MCF 10A (cell line): ENCODE results near the gene CRADD. TPM values are rescaled to one million over a fixed set of nuclear protein-coding genes. Genes with fewer than 3 reads are reported as not detected.
A peak's percentile ranks its signal among the peaks of the same experiment; 100 is the strongest.

Experiments used
- BruUV-seq: library from RNA; stranded (reverse); fragments of 400-500 nt; replicated peaks from 2 replicates; lab custom pipeline; 2021; lab: Mats Ljungman, UMichigan
- CTCF ChIA-PET: fragments of 300-600 bp; sonication (Branson Sonifier 250); formaldehyde crosslinking; extraction: SDS; loops from one replicate; lab custom pipeline; 2021; ENCODE audit warnings: antibody characterized with exemption, inconsistent platforms; lab: Yijun Ruan, JAX
- POLR2A ChIA-PET: fragments of 300-600, 350-650 bp; sonication (Branson Sonifier 250); formaldehyde crosslinking; extraction: SDS; loops from one replicate; lab custom pipeline; 2020; ENCODE audit warnings: antibody characterized with exemption, inconsistent platforms; lab: Yijun Ruan, JAX
- DNase-seq: peaks from one replicate; pipeline ENCODE4 v3.0.0-alpha.2; 2018; ENCODE audit not compliant: unreplicated experiment
- H3K27ac Mint-ChIP-seq: one replicate; pipeline ENCODE4 v1.8.0; 2022; ENCODE audit warnings: mild to moderate bottlenecking, low read depth, mixed read lengths; ENCODE audit not compliant: unreplicated experiment
- H3K27me3 Mint-ChIP-seq: one replicate; pipeline ENCODE4 v1.8.0; 2022; ENCODE audit warnings: mixed read lengths; ENCODE audit not compliant: insufficient read depth, unreplicated experiment
- H3K36me3 Mint-ChIP-seq: one replicate; pipeline ENCODE4 v1.8.0; 2022; ENCODE audit warnings: mild to moderate bottlenecking, moderate library complexity, mixed read lengths; ENCODE audit not compliant: insufficient read depth, unreplicated experiment
- H3K4me1 Mint-ChIP-seq: one replicate; pipeline ENCODE4 v1.8.0; 2022; ENCODE audit warnings: mixed read lengths; ENCODE audit not compliant: insufficient read depth, unreplicated experiment
- H3K4me3 Mint-ChIP-seq: one replicate; pipeline ENCODE4 v1.8.0; 2022; ENCODE audit warnings: mild to moderate bottlenecking, moderate library complexity, mixed read lengths; ENCODE audit not compliant: unreplicated experiment
- H3K9me3 Mint-ChIP-seq: one replicate; pipeline ENCODE4 v1.8.0; 2022; ENCODE audit warnings: mixed read lengths; ENCODE audit not compliant: unreplicated experiment
- intact Hi-C: fragments of 100-400 bp; cut with micrococcal nuclease; formaldehyde crosslinking; loops from 2 replicates; pipeline ENCODE4 v1.14.1; 2022
- total RNA-seq: library from RNA; stranded (reverse); gene quantifications from 2 replicates; pipeline ENCODE4 v1.2.3, GENCODE V29; 2022
- TF ChIP-seq, protein P1 (sequence below): fragments of 200-600 bp; IDR thresholded peaks from one replicate; pipeline ENCODE4 v1.8.0; 2022; ENCODE audit warnings: antibody characterized with exemption, mild to moderate bottlenecking; ENCODE audit not compliant: unreplicated experiment

The CRADD gene
- total RNA-seq, 1 experiment from 2014 or later: 15.4 TPM

DNA sequence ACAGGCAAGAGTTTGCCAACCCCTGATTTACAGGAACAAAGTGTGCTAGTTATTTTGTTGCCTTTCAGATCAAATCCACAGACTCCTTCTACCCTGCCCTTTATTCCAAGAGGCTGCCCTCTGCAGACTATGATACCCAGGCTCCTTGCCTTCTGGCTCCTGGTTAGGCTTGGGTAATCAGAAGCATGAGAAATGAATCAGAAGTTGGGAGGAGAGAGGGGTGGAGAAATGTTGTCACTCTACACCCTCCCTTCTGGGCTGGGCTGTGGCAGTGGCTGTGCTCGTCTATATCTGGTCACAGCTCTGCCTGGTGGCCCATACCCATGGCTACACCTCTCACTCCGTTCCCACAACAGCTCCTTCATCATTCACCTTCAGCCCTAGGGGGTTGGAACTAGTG is 266.6 kb downstream of the CRADD start:
- ChIA-PET POLR2A (interaction anchor here (0.7 kb wide), 1 partner anchor 82 kb away, joined by 3 read pairs; no protein-coding TSS in a partner anchor), CTCF (interaction anchor here (1.2 kb wide), 1 partner anchor 177 kb away, joined by 5 read pairs; no protein-coding TSS in a partner anchor)
- Mint-ChIP-seq H3K4me3 (peak overlapping the region; percentile 32), H3K9me3 (peaks cover 7% of the 10 kb centered on the region), H3K27me3 (no peaks in the 10 kb centered on the region), H3K36me3 (no peaks in the 10 kb centered on the region), H3K27ac (peak overlapping the region; percentile 87), H3K4me1 (peaks cover 35% of the 10 kb centered on the region)
- no TSS peak for BruUV-seq
- intact Hi-C loops: no loop called here
- DNase-seq: peak; percentile 58
- TF ChIP-seq, protein P1, sequence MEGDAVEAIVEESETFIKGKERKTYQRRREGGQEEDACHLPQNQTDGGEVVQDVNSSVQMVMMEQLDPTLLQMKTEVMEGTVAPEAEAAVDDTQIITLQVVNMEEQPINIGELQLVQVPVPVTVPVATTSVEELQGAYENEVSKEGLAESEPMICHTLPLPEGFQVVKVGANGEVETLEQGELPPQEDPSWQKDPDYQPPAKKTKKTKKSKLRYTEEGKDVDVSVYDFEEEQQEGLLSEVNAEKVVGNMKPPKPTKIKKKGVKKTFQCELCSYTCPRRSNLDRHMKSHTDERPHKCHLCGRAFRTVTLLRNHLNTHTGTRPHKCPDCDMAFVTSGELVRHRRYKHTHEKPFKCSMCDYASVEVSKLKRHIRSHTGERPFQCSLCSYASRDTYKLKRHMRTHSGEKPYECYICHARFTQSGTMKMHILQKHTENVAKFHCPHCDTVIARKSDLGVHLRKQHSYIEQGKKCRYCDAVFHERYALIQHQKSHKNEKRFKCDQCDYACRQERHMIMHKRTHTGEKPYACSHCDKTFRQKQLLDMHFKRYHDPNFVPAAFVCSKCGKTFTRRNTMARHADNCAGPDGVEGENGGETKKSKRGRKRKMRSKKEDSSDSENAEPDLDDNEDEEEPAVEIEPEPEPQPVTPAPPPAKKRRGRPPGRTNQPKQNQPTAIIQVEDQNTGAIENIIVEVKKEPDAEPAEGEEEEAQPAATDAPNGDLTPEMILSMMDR: no peak

- Mint-ChIP-seq H3K4me1 (peaks cover 35% of the 10 kb centered on the region), H3K4me3 (no peak overlapping the region), H3K27me3 (no peaks in the 10 kb centered on the region), H3K27ac (peak overlapping the region; percentile 87), H3K36me3 (no peaks in the 10 kb centered on the region), H3K9me3 (peaks cover 7% of the 10 kb centered on the region)
- intact Hi-C loops: no loop called here
- ChIA-PET CTCF (interaction anchor here (0.5 to 1.2 kb wide), 2 partner anchors 177 to 200 kb away, joined by 3 to 5 read pairs; no protein-coding TSS in a partner anchor), POLR2A (interaction anchor here (0.7 kb wide), 1 partner anchor 83 kb away, joined by 3 read pairs; no protein-coding TSS in a partner anchor)
- no TSS peak for BruUV-seq
- TF ChIP-seq, protein P1: no peak
- no peak for DNase-seq
Measured at GRCh38 chr12:93944201-93944600, 267.0 kb downstream of the CRADD start.

Other genes with a start within 250 kb of the CRADD start
- 144 and 164 TPM in 2 replicates for gene UBE2N, start 235.4 kb upstream of the CRADD start, total RNA-seq
- 76.9 and 90.2 TPM in 2 replicates for gene MRPL42, start 209.9 kb upstream of the CRADD start, total RNA-seq
- 38.7 and 44.9 TPM in 2 replicates for gene SOCS2, start 104.7 kb upstream of the CRADD start, total RNA-seq